T47D (cell line): Measurements from ENCODE around the gene CD2BP2.

Experiments
- DNase-seq, 2 experiments: peaks; one replicate each; pipeline versions ENCODE4 v3.0.0 to v3.0.0-alpha.2; 2011 to 2012; ENCODE audit warnings: low read depth in 1 of 2, low spot score in 1 of 2
- JUND ChIP-seq: IDR thresholded peaks from 2 replicates; pipeline ENCODE4 v1.6.1; 2012; ENCODE audit warnings: low read depth
- in situ Hi-C: cut with HindIII; loops from 2 replicates; pipeline ENCODE4 v1.10.0; 2016; ENCODE audit warnings: low sequenced_read_pairs, low pct_unique_long_range_greater_than_20kb

Gene CD2BP2

GRCh38 chr16:30365200-30365599 is 10.1 kb upstream of the CD2BP2 start:
- no peak for TF ChIP-seq JUND
- in situ Hi-C loops = no loop called here
- DNase-seq = no peak

GRCh38 chr16:30361180-30361579 is 6.1 kb upstream of the CD2BP2 start:
- TF ChIP-seq JUND = no peak
- no peak for DNase-seq
- in situ Hi-C loops = no loop called here

- no peak for DNase-seq
- in situ Hi-C loops = no loop called here
- TF ChIP-seq JUND = no peak
Observed at GRCh38 chr16:30359871-30360170, 4.7 kb upstream of the CD2BP2 start.

- DNase-seq = no peak
- in situ Hi-C loops = no loop called here
- no peak for TF ChIP-seq JUND
Observed at GRCh38 chr16:30358990-30359870, 4.1 kb upstream of the CD2BP2 start.

- in situ Hi-C loops = no loop called here
- TF ChIP-seq JUND = no peak
- no peak for DNase-seq
Observed at GRCh38 chr16:30358577-30358936, 3.4 kb upstream of the CD2BP2 start.

GRCh38 chr16:30357715-30358576 is 2.8 kb upstream of the CD2BP2 start:
- in situ Hi-C loops = no loop called here
- no peak for TF ChIP-seq JUND
- no peak for DNase-seq

GRCh38 chr16:30357085-30357714 is 2.1 kb upstream of the CD2BP2 start:
- in situ Hi-C loops = no loop called here
- no peak for DNase-seq
- TF ChIP-seq JUND = no peak

- DNase-seq = peak in 1 of 2 experiments; percentile 30
- in situ Hi-C loops = no loop called here
- no peak for TF ChIP-seq JUND
Observed at GRCh38 chr16:30356401-30357084, 1.4 kb upstream of the CD2BP2 start.

GRCh38 chr16:30355954-30356308 is 823 bp upstream of the CD2BP2 start:
- in situ Hi-C loops = no loop called here
- no peak for DNase-seq
- TF ChIP-seq JUND = no peak

GRCh38 chr16:30354423-30355143 is 525 bp downstream of the CD2BP2 start:
- in situ Hi-C loops = no loop called here
- peak in 1 of 2 experiments; percentile 30 for DNase-seq
- TF ChIP-seq JUND = no peak

- in situ Hi-C loops = no loop called here
- no peak for TF ChIP-seq JUND
Observed at GRCh38 chr16:30353438-30354129, 1.5 kb downstream of the CD2BP2 start.

More at GRCh38 chr16:30353438-30354129, 1.5 kb downstream of the CD2BP2 start:
- no peak for DNase-seq
